GM21367 (cell line): ENCODE measurements around the gene HECTD1.
"Not testable (repeated sequence)": the region's sequence is repeated elsewhere in the genome, so short reads cannot be mapped to it uniquely, and the experiment has no call there.

Experiments used
- ATAC-seq: cut with Tn5 transposase; IDR thresholded peaks from one replicate; pipeline ENCODE4 v1.9.1; 2021; ENCODE audit not compliant: unreplicated experiment

Gene HECTD1

DNA sequence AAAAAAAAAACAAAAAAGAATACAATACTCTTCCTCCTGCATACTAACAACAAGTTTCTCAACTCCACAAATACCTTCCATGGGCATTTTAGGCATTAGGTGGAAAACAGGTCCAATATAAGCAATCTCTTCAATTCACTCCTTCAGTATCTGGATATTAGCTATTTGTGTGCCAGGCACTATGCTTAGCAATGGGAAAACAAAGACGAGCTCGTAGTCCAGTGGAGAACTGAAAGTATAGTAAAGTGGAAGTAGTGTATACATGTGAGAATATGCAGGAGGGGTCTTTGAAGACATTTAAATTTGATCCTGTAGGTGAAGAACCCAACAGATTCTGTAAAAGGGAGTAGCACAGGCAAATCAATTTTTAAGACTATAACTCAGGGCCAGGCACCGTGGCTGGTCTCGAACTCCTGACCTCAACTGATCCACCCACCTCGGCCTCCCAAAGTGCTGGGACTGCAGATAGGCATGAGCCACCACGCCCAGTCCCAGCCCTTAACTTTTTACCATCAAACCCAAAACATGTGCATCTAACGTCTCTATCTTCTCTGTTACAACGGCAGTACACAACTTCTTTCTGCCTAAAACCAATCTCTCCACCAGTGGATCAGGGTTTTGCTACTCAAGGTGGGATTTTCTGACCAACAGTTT, 10.6 kb downstream of the HECTD1 start:
- no peak for ATAC-seq

- ATAC-seq: no peak
Observed at GRCh38 chr14:31194661-31195060, 12.9 kb downstream of the HECTD1 start.

DNA sequence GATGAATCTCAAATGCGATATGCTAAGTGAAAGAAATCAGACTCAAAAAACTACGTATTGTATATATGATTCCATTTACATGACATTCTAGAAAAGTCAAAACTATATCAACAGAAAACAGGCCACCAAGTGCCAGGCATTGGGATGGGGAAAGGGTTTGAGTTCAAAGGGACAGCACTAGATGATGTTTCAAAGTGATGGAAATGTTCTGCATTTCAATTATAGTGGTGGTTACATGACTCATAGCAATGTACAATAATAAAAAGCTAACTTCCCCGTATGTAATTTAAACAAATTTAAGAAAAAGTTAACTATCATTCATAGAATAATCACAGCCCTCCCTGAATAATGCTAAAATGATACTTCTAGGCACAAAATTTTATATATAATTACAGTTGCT, 13.5 kb downstream of the HECTD1 start:
- no peak for ATAC-seq

GRCh38 chr14:31192544-31192943, 15.0 kb downstream of the HECTD1 start:
- ATAC-seq: not testable (repeated sequence)

- no peak for ATAC-seq
Observed at GRCh38 chr14:31190717-31191263, 16.8 kb downstream of the HECTD1 start.

DNA sequence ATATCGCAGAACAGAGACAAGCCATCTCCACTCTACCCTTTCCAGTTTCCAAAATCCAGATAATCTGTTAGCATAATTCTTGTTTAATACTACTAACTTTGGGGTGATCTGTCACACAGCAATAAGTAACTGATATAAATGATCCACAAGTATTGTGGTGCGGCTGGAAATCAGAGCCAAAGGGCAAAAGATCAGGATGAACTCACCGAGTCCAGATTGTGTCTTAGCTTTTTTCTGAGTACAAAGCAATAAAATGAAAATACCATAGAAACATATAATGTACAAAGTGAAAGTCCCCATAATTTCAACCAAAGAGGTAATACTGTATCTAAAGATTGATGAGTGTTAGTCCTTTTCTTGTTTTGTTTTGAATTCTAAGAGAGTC, 17.4 kb downstream of the HECTD1 start:
- no peak for ATAC-seq

- ATAC-seq: no peak
Observed at GRCh38 chr14:31189346-31190218, 18.0 kb downstream of the HECTD1 start.

DNA sequence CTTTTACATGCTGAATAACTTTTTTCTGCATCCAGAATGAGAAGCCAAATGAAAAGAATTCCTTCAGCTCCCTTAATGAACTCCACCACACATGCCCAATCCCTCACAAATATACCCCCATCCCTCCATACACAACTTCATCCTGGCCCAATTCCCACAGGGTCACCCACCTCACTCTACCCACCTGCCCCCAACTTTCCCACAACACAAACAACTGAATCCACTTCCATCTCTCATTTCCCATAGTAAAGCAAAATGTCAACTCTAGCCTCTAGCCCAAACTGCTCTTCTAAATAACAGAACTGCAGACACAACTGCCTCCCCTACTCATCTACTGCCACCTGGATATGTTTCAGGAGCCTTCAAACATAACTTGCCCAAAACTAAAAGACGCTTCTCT, 18.8 kb downstream of the HECTD1 start:
- no peak for ATAC-seq

- not testable (repeated sequence) for ATAC-seq
Observed at GRCh38 chr14:31182016-31182415, 25.6 kb downstream of the HECTD1 start.

- ATAC-seq: no peak
Observed at GRCh38 chr14:31181271-31181670, 26.3 kb downstream of the HECTD1 start.

DNA sequence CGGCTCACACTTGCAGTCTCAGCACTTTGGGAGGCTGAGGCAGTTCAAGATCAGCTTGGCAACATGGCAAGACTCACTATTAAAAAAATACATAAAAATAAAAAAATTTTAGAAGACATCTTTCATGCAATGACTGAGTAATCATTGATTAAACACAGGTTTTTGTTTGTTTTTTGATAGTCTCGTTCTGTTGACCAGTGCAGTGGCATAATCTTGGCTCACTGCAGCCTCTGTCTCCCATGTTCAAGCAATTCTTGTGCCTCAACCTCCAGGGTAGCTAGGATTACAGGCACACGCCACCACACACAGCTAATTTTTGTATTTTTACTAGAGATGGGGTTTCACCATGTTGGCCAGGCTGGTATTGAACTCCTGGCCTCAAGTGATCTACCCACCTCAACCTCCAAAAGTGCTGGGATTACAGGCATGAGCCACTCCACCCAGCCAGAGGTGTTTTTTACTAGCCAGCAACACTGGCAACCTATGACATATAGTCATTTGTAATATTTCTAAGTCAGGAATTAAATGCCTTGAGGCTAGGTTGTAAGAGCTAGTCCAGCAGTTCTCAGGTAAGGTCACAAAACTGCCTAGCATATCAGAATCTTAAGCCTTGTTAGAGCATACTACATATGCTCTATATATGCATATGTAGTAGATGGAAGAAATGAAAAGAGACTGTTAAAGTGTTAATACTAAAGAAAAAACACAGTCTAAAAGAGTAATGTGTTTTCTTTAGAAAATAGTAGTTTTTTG, 27.1 kb downstream of the HECTD1 start:
- ATAC-seq: no peak

DNA sequence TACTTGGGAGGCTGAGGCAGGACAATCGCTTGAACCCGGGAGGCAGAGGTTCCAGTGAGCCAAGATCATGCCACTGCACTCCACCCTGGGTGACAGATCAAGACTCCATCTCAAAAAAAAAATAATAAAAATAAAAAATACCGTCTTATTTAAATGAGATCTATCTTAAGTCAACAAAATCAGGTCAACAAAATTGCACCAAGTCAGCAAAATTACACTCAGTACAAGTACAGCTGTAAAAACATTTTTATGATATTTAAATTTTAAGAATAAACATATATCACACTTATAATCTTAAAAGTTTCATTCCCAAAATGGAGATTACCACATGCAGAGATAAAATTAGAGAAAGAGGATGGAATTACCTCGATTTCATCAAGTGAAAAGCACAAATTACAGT, 33.2 kb downstream of the HECTD1 start:
- no peak for ATAC-seq

GRCh38 chr14:31173120-31173837, 34.3 kb downstream of the HECTD1 start:
- no peak for ATAC-seq

GRCh38 chr14:31172084-31172483, 35.5 kb downstream of the HECTD1 start:
- ATAC-seq: no peak

GRCh38 chr14:31170411-31170810, 37.2 kb downstream of the HECTD1 start:
- ATAC-seq: no peak

GRCh38 chr14:31169877-31170276, 37.7 kb downstream of the HECTD1 start:
- no peak for ATAC-seq

DNA sequence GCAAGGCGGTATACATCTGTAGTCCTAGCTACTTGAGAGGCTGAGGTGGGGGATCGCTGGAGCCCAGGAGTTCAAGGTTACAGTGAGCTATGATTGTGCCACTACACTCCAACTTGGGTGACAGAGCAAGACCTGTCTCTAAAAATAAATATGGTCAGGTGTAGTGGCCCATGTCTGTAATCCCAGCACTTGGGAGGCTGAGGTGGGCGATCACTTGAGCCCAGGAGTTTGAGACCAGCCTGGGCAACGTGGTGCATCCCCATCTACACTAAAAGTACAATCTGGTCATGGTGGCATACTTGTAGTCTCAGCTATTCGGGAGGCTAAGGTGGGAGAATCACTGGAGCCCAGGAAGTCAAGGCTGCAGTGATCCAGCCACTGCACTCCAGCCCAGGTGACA, 40.6 kb downstream of the HECTD1 start:
- no peak for ATAC-seq

DNA sequence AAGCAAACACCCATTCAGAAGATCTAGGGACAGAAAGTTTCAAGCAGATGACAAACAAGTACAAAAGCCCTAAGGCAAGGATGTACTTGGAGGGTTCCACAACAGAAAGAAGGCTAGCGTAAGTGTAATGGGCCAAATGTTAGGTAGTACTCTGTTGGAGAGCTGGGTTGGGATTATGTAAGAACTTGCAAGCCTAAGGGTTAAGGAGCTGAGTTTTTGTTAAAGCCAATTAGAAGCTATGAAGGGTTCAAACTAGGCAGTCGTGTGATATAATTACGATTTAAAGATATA, 41.4 kb downstream of the HECTD1 start:
- ATAC-seq: no peak

- no peak for ATAC-seq
Observed at GRCh38 chr14:31164115-31164514, 43.5 kb downstream of the HECTD1 start.

DNA sequence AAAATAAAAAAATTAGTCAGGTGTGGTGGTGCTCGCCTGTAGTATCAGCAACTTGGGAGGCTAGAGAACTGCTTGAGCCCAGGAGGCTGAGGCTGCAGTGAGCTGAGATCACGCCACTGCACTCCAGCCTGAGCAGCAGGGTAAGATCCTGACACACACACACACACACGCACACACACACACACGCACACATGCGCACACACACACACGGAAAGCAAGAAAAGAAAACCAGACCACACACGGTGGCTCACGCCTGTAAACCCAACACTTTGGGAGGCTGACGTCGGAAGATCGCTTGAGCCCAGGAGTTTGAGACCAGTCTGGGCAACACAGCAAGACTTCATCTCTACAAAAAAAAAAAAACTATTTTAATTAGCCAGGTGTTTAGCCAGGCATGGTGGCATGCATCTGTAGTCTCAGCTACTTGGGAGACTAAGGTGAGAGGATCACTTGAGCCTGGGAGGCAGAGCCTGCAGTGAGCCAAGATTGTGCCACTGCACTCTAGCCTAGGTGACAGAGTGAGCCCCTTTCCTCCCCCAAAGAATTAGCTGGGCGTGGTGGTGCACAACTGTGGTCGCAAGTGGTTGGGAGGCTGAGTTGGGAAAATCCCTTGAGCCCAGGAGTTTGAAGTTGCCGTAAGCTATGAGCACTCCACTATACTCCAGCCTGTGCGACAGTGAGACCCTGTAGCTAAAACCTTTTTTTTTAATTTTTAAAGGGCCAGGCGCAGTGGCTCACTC, 44.5 kb downstream of the HECTD1 start:
- ATAC-seq: no peak
